H1 (cell line): ENCODE measurements around the gene ELMO1. TPM values are rescaled to one million over a fixed set of nuclear protein-coding genes. Genes with fewer than 3 reads are reported as not detected.

Experiments
- CTCF ChIA-PET: fragments of 300-600 bp; sonication (Branson Sonifier 250); formaldehyde crosslinking; loops from one replicate; lab custom pipeline; 2021; ENCODE audit not compliant: partially characterized antibody; lab: Charles Lee
- POLR2A ChIA-PET: fragments of 300-600 bp; sonication (Branson Sonifier 250); formaldehyde crosslinking; loops from one replicate; lab custom pipeline; 2021; ENCODE audit warnings: inconsistent platforms; ENCODE audit not compliant: partially characterized antibody; lab: Charles Lee
- DNase-seq, 2 experiments: peaks; one replicate each; pipeline versions ENCODE4 v3.0.0 to v3.0.0-alpha.2; 2010 to 2022; ENCODE audit warnings: low spot score in 2 of 2, low read depth in 1 of 2, mixed read lengths in 1 of 2
- FAIRE-seq: peaks from 2 replicates; lab custom pipeline; 2011; peaks lifted over from hg19 to GRCh38; lab: Jason Lieb, UNC
- H2AFZ ChIP-seq: 2 replicates; pipeline ENCODE4 v1.8.1; 2012; ENCODE audit warnings: low read length, inconsistent platforms
- H2AK5ac ChIP-seq: 2 replicates; pipeline ENCODE4 v1.6.1; 2013; ENCODE audit warnings: low read depth, low read length
- H2BK120ac ChIP-seq: replicated peaks from 2 replicates; pipeline ENCODE3; 2013; ENCODE audit warnings: low read depth, low read length, inconsistent platforms
- H2BK12ac ChIP-seq: 2 replicates; pipeline ENCODE4 v1.6.1; 2013; ENCODE audit warnings: low read depth, low read length
- H2BK15ac ChIP-seq: 2 replicates; pipeline ENCODE4 v1.6.1; 2013; ENCODE audit warnings: low read length
- H2BK20ac ChIP-seq: 2 replicates; pipeline ENCODE4 v1.6.1; 2013; ENCODE audit warnings: low read length
- H2BK5ac ChIP-seq: 2 replicates; pipeline ENCODE4 v1.6.1; 2013; ENCODE audit warnings: low read depth, low read length
- H3K14ac ChIP-seq: 2 replicates; pipeline ENCODE4 v1.6.1; 2013; ENCODE audit warnings: inconsistent platforms; ENCODE audit not compliant: insufficient read length
- H3K18ac ChIP-seq: 2 replicates; pipeline ENCODE4 v1.6.1; 2013; ENCODE audit warnings: low read length; ENCODE audit errors: extremely low read depth
- H3K23ac ChIP-seq: 2 replicates; pipeline ENCODE4 v1.6.1; 2013; ENCODE audit warnings: inconsistent platforms; ENCODE audit not compliant: insufficient read length
- H3K23me2 ChIP-seq: 2 replicates; pipeline ENCODE4 v1.6.1; 2013; ENCODE audit warnings: low read depth, low read length
- H3K27ac ChIP-seq: 2 replicates; pipeline ENCODE4 v1.6.1; 2011; ENCODE audit warnings: low read depth, low read length, inconsistent platforms
- H3K27me3 ChIP-seq, 4 experiments: replicated peaks in 1 of 4; 1 replicate in 1 of 4; 2 replicates in 3 of 4; pipeline versions ENCODE4 v1.6.1 to v1.8.1; 2011 to 2013; ENCODE audit warnings: low read length in 3 of 4, mild to moderate bottlenecking in 3 of 4, inconsistent platforms in 2 of 4, mixed read lengths in 2 of 4, moderate library complexity in 1 of 4; ENCODE audit not compliant: control insufficient read depth in 3 of 4, insufficient read depth in 3 of 4; ENCODE audit errors: extremely low read depth in 1 of 4
- H3K36me3 ChIP-seq, 4 experiments: 2 replicates each; pipeline versions ENCODE4 v1.6.1 to v1.8.1; 2011 to 2013; ENCODE audit warnings: mild to moderate bottlenecking in 4 of 4, low read length in 3 of 4, moderate library complexity in 2 of 4, control low read depth in 1 of 4, inconsistent platforms in 1 of 4; ENCODE audit not compliant: insufficient read depth in 4 of 4, control insufficient read depth in 2 of 4
- H3K4ac ChIP-seq: replicated peaks from 2 replicates; pipeline ENCODE3; 2013; ENCODE audit warnings: low read length, low read depth, mixed read lengths, inconsistent platforms; ENCODE audit not compliant: insufficient read length
- H3K4me1 ChIP-seq, 4 experiments: replicated peaks in 1 of 4; 1 replicate in 1 of 4; 2 replicates in 3 of 4; pipeline versions ENCODE4 v1.6.1 to v1.8.1; 2011 to 2013; ENCODE audit warnings: low read length in 3 of 4, inconsistent platforms in 2 of 4, mixed read lengths in 1 of 4; ENCODE audit not compliant: insufficient read depth in 4 of 4, control insufficient read depth in 3 of 4
- H3K4me2 ChIP-seq, 2 experiments: 2 replicates each; pipeline versions ENCODE4 v1.6.1 to v1.8.1; 2011 to 2013; ENCODE audit warnings: low read depth in 2 of 2, low read length in 2 of 2, control low read depth in 1 of 2, inconsistent platforms in 1 of 2, mild to moderate bottlenecking in 1 of 2; ENCODE audit not compliant: insufficient read depth in 1 of 2
- H3K4me3 ChIP-seq, 4 experiments: fragments of 200-600, 300-600 bp in 1 of 4; sonication (generic), shearing (Covaris generic), sonication (Bioruptor Twin) in 1 of 4; 2 replicates each; pipeline versions ENCODE4 v1.5.1 to v1.8.1; 2011 to 2016; ENCODE audit warnings: low read length in 4 of 4, low read depth in 3 of 4, control low read depth in 2 of 4, inconsistent platforms in 2 of 4, mild to moderate bottlenecking in 2 of 4, mixed read lengths in 1 of 4, moderate library complexity in 1 of 4; ENCODE audit not compliant: insufficient read depth in 2 of 4; ENCODE audit errors: extremely low read depth in 1 of 4
- H3K56ac ChIP-seq: replicated peaks from 2 replicates; pipeline ENCODE3; 2013; ENCODE audit warnings: low read depth, mild to moderate bottlenecking, mixed read lengths, low read length, inconsistent platforms; ENCODE audit not compliant: insufficient read length
- H3K79me1 ChIP-seq: 2 replicates; pipeline ENCODE4 v1.6.1; 2013; ENCODE audit warnings: low read depth, low read length, control low read depth
- H3K79me2 ChIP-seq, 2 experiments: 2 replicates each; pipeline versions ENCODE4 v1.6.1 to v1.8.1; 2012 to 2013; ENCODE audit warnings: low read length in 2 of 2, mild to moderate bottlenecking in 2 of 2, inconsistent platforms in 1 of 2; ENCODE audit not compliant: insufficient read depth in 2 of 2, control insufficient read depth in 1 of 2
- H3K9ac ChIP-seq, 4 experiments: replicated peaks in 1 of 4; 1 replicate in 1 of 4; 2 replicates in 3 of 4; pipeline versions ENCODE4 v1.6.1 to v1.8.1; 2011 to 2013; ENCODE audit warnings: low read depth in 3 of 4, low read length in 3 of 4, control low read depth in 2 of 4, mild to moderate bottlenecking in 2 of 4, moderate library complexity in 2 of 4, inconsistent platforms in 1 of 4; ENCODE audit errors: extremely low read depth in 1 of 4
- H3K9me3 ChIP-seq, 2 experiments: 2 replicates each; pipeline versions ENCODE4 v1.6.1 to v1.8.1; 2012 to 2013; ENCODE audit warnings: mild to moderate bottlenecking in 2 of 2, moderate library complexity in 2 of 2, control low read depth in 1 of 2, inconsistent platforms in 1 of 2, low read depth in 1 of 2, low read length in 1 of 2, mixed read lengths in 1 of 2; ENCODE audit not compliant: insufficient read depth in 2 of 2
- H4K20me1 ChIP-seq, 2 experiments: replicated peaks in 1 of 2; 2 replicates each; pipeline versions ENCODE3 to v1.8.1; 2011 to 2013; ENCODE audit warnings: inconsistent platforms in 2 of 2, low read length in 2 of 2, mild to moderate bottlenecking in 1 of 2; ENCODE audit not compliant: insufficient read depth in 2 of 2, control insufficient read depth in 1 of 2
- H4K5ac ChIP-seq: 2 replicates; pipeline ENCODE4 v1.6.1; 2013; ENCODE audit warnings: low read length, low read depth, mixed read lengths, inconsistent platforms; ENCODE audit not compliant: insufficient read length
- H4K8ac ChIP-seq: 2 replicates; pipeline ENCODE4 v1.8.0; 2013; ENCODE audit warnings: mild to moderate bottlenecking, moderate library complexity, low read length, inconsistent platforms; ENCODE audit not compliant: insufficient read depth; ENCODE audit errors: extremely low read depth
- H4K91ac ChIP-seq: replicated peaks from 2 replicates; pipeline ENCODE3; 2013; ENCODE audit warnings: low read length, mixed read lengths, inconsistent platforms; ENCODE audit not compliant: insufficient read length
- ATF3 ChIP-seq: IDR thresholded peaks from 2 replicates; pipeline ENCODE4 v1.6.1; 2011; ENCODE audit warnings: low read depth, mild to moderate bottlenecking, low read length; ENCODE audit not compliant: insufficient read depth
- CBX5 ChIP-seq: fragments of 300-800, 300-1000 bp; sonication (generic); IDR thresholded peaks from 2 replicates; pipeline ENCODE4 v1.7.1; 2016; ENCODE audit warnings: antibody characterized with exemption, low read length, low read depth
- CHD2 ChIP-seq: IDR thresholded peaks from 2 replicates; pipeline ENCODE4 v1.6.1; 2012; ENCODE audit warnings: low read length, improper control_type of control experiment
- EP300 ChIP-seq, 2 experiments: IDR thresholded peaks; 1 replicate in 1 of 2; 2 replicates in 1 of 2; pipeline ENCODE4 v1.6.1; 2011 to 2012; ENCODE audit warnings: low read depth in 2 of 2, low read length in 2 of 2, mild to moderate bottlenecking in 2 of 2, borderline replicate concordance in 1 of 2, inconsistent platforms in 1 of 2, moderate library complexity in 1 of 2
- GABPA ChIP-seq: IDR thresholded peaks from 2 replicates; pipeline ENCODE4 v1.6.1; 2011; ENCODE audit warnings: mild to moderate bottlenecking, low read length, moderate library complexity, borderline replicate concordance; ENCODE audit not compliant: insufficient read depth
- HDAC6 ChIP-seq: IDR thresholded peaks from one replicate; pipeline ENCODE4 v1.7.1; 2012; ENCODE audit warnings: low read depth, mild to moderate bottlenecking, inconsistent platforms, low read length, moderate library complexity
- KDM1A ChIP-seq: fragments of 200-600, 300-600 bp; sonication (generic); IDR thresholded peaks from 2 replicates; pipeline ENCODE4 v1.7.1; 2016; ENCODE audit warnings: mild to moderate bottlenecking, low read length, borderline replicate concordance
- KDM4A ChIP-seq: IDR thresholded peaks from one replicate; pipeline ENCODE4 v1.7.1; 2012; ENCODE audit warnings: low read depth, mild to moderate bottlenecking, moderate library complexity, low read length, inconsistent platforms; ENCODE audit not compliant: severe bottlenecking
- KDM5A ChIP-seq: fragments of 200-600 bp; IDR thresholded peaks from 2 replicates; pipeline ENCODE4 v1.7.1; 2012; ENCODE audit warnings: mild to moderate bottlenecking, low read length, inconsistent platforms, mixed read lengths
- MAX ChIP-seq: IDR thresholded peaks from 2 replicates; pipeline ENCODE4 v1.6.1; 2012; ENCODE audit warnings: inconsistent platforms
- POLR2A ChIP-seq, 2 experiments: IDR thresholded peaks; 1 replicate in 1 of 2; 2 replicates in 1 of 2; pipeline ENCODE4 v1.6.1; 2011; ENCODE audit warnings: low read depth in 2 of 2, low read length in 2 of 2, mild to moderate bottlenecking in 2 of 2; ENCODE audit errors: control extremely low read depth in 1 of 2
- SP1 ChIP-seq: IDR thresholded peaks from 2 replicates; pipeline ENCODE4 v1.6.1; 2011; ENCODE audit warnings: low read depth, low read length
- TAF1 ChIP-seq: IDR thresholded peaks from 2 replicates; pipeline ENCODE4 v1.6.1; 2011; ENCODE audit warnings: mild to moderate bottlenecking, low read depth, low read length
- TBP ChIP-seq: IDR thresholded peaks from 2 replicates; pipeline ENCODE4 v1.6.1; 2011; ENCODE audit warnings: low read depth, low read length, improper control_type of control experiment
- WGBS, 2 experiments: shearing (Covaris generic) in 1 of 2; methylation state at CpG; one replicate each; pipeline versions ENCODE4 v1.1.6 to v1.1.7; 2013 to 2015; ENCODE audit warnings: low lambda C conversion rate in 2 of 2, mixed read lengths in 2 of 2, inconsistent platforms in 1 of 2, low coverage in 1 of 2, missing lambda C conversion rate in 1 of 2; ENCODE audit not compliant: insufficient replicate concordance in 2 of 2, insufficient coverage in 1 of 2, insufficient read length in 1 of 2; ENCODE audit errors: extremely low coverage in 1 of 2, missing lambda C conversion rate in 1 of 2; 5-methylcytosine and 5-hydroxymethylcytosine counted together
- polyA plus RNA-seq, 7 experiments: library from polyadenylated mRNA; depleted of rRNA in 3 of 7; stranded (reverse) in 5 of 7; unstranded in 2 of 7; fragments of >200 nt in 5 of 7; fragments of 200-250 nt in 2 of 7; gene quantifications; 1 replicate in 5 of 7; 2 replicates in 1 of 7; 4 replicates in 1 of 7; pipeline versions ENCODE4 v1.2.1 to v1.2.3, GENCODE V29; 2011 to 2013; ENCODE audit warnings: missing spikeins in 2 of 7, mixed read lengths in 2 of 7
- total RNA-seq: library from RNA; stranded (reverse); fragmentation: NEBNext Ultra II Directional; extraction: Animal tissue kit (Norgen Biotek cat#: 25700); gene quantifications from 2 replicates; pipeline ENCODE4 v1.2.1, GENCODE V29; 2021

The ELMO1 gene
- total and polyA plus RNA-seq, 2 of the 8 experiments (the other 6 are each of a cell fraction or from before 2014, with no cell fraction given): 18.4 to 21.0 TPM

GRCh38 chr7:36831049-36831448, 617.6 kb downstream of the ELMO1 start:
- no peaks in the 10 kb centered on the region for H4K20me1 ChIP-seq
- no peak overlapping the region for H2AFZ ChIP-seq
- no peak overlapping the region for H3K4me3 ChIP-seq
- H3K27me3 ChIP-seq: no peaks in the 10 kb centered on the region
- 95% methylated on average over 2 of the region's 2 CpGs; no CpG with 5 or more reads in 1 of the 2 experiments for WGBS, 2 experiments
- no peak overlapping the region for H2BK12ac ChIP-seq
- no peak overlapping the region for H2AK5ac ChIP-seq
- no peak overlapping the region for H2BK120ac ChIP-seq
- no peak overlapping the region for H2BK5ac ChIP-seq
- ChIA-PET POLR2A (no interaction called here), CTCF (interaction anchor here (0.7 to 1.0 kb wide), 2 partner anchors 35 to 193 kb away, joined by 3 to 4 read pairs; no protein-coding TSS in a partner anchor)
- H2BK15ac ChIP-seq: no peak overlapping the region
- H3K4me2 ChIP-seq: no peak overlapping the region
- FAIRE-seq: no peak
- peaks cover 0 to 4% of the 10 kb centered on the region in 2 experiments; a peak in 1 of 4 replicates for H3K9me3 ChIP-seq
- H4K8ac ChIP-seq: no peak overlapping the region
- H3K18ac ChIP-seq: no peak overlapping the region
- H3K14ac ChIP-seq: no peak overlapping the region
- H3K9ac ChIP-seq: no peak overlapping the region
- H4K91ac ChIP-seq: no peak overlapping the region
- DNase-seq: no peak
- H3K79me2 ChIP-seq: no peaks in the 10 kb centered on the region
- H3K56ac ChIP-seq: no peak overlapping the region
- H3K23ac ChIP-seq: no peak overlapping the region
- no peaks in the 10 kb centered on the region for H3K4me1 ChIP-seq
- H2BK20ac ChIP-seq: no peak overlapping the region
- no peak overlapping the region for H3K27ac ChIP-seq
- no peaks in the 10 kb centered on the region for H3K79me1 ChIP-seq
- no peaks in the 10 kb centered on the region for H3K23me2 ChIP-seq
- no peak overlapping the region for H4K5ac ChIP-seq
- no peaks in the 10 kb centered on the region for H3K36me3 ChIP-seq
- no peak overlapping the region for H3K4ac ChIP-seq
- TF ChIP-seq KDM5A: no peak
- TF ChIP-seq ATF3: no peak
- TF ChIP-seq POLR2A (IDR thresholded peaks at IDR 0.05; ENCODE audit: control extremely low read depth in 1 of 2, low read depth in 2 of 2, low read length in 2 of 2): no peak
- TF ChIP-seq TAF1: no peak
- no peak for TF ChIP-seq EP300 (IDR thresholded peaks at IDR 0.05; ENCODE audit: borderline replicate concordance in 1 of 2, low read depth in 2 of 2, low read length in 2 of 2)
- TF ChIP-seq KDM4A: no peak
- no peak for TF ChIP-seq HDAC6
- no peak for TF ChIP-seq CBX5
- no peak for TF ChIP-seq GABPA
- TF ChIP-seq SP1: no peak
- TF ChIP-seq TBP: no peak
- no peak for TF ChIP-seq CHD2
- no peak for TF ChIP-seq KDM1A
- no peak for TF ChIP-seq MAX
